BLaER1 treated with 17β-estradiol and CSF1 and Interleukin-3, amounts not matched to agents 10 nM and 100 nM (cell line): ENCODE results near the gene FN3KRP.

Experiments
- H3K27ac ChIP-seq, 11 experiments: shearing (Covaris generic); formaldehyde crosslinking; 2 replicates each; pipeline ENCODE4 v1.8.1; 2022
- H3K27me3 ChIP-seq, 11 experiments: shearing (Covaris generic); formaldehyde crosslinking; 2 replicates each; pipeline ENCODE4 v1.8.1; 2022
- H3K36me3 ChIP-seq, 11 experiments: shearing (Covaris generic); formaldehyde crosslinking; 2 replicates each; pipeline ENCODE4 v1.8.1; 2022
- H3K4me1 ChIP-seq, 10 experiments: shearing (Covaris generic); formaldehyde crosslinking; 2 replicates each; pipeline ENCODE4 v1.8.1; 2022
- H3K4me2 ChIP-seq, 11 experiments: shearing (Covaris generic); formaldehyde crosslinking; 2 replicates each; pipeline ENCODE4 v1.8.1; 2022
- H3K4me3 ChIP-seq, 10 experiments: shearing (Covaris generic); formaldehyde crosslinking; 2 replicates each; pipeline ENCODE4 v1.8.1; 2022
- H3K9ac ChIP-seq, 11 experiments: shearing (Covaris generic); formaldehyde crosslinking; 2 replicates each; pipeline ENCODE4 v1.8.1; 2022
- H3K9me3 ChIP-seq, 11 experiments: shearing (Covaris generic); formaldehyde crosslinking; replicated peaks in 1 of 11; 2 replicates each; pipeline ENCODE4 v1.8.1; 2022
- H4K20me1 ChIP-seq, 11 experiments: shearing (Covaris generic); formaldehyde crosslinking; 2 replicates each; pipeline ENCODE4 v1.8.1; 2022
- Cebpa-rat ChIP-seq, 11 experiments: shearing (Covaris generic); IDR thresholded peaks; 2 replicates each; pipeline ENCODE4 v1.8.1; 2022

Gene FN3KRP

DNA sequence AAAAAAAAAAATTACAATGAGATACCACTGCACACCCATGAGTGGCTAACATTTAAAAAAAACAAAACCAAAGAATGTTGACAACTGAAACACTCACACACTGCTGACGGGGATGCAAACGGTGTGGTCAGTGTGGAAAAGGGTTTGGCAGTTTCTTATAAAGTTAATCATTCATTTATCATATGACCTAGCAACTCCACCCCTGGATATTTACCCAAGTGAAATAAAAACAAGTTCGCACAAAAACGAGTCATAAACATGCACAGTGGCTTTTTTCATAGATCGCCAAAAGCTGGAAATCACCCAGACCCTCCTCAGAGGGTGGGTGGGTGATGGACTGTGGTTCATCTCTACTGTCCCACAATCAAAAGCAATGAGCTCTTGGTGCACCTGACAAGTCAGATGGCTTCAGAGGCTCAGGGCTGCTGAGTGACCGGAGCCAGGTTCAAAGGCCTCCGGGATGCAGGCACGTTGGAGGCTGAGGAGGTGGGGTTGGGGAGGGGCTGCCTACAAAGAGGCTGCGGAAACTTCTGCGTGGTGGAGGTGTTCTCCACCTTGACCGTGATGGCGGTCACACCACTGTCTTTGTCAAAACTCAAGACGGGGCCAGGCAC lies 32.2 kb upstream of the FN3KRP start:
- peaks cover 0 to 4% (median 0%) of the 10 kb centered on the region in 11 experiments; a peak in 1 of 22 replicates for H4K20me1 ChIP-seq
- H3K4me2 ChIP-seq = no peak overlapping the region
- no peak overlapping the region for H3K27ac ChIP-seq
- no peak for TF ChIP-seq Cebpa-rat (IDR thresholded peaks at IDR 0.05)
- H3K9ac ChIP-seq = no peak overlapping the region
- peaks cover 14 to 21% (median 16%) of the 10 kb centered on the region in 11 experiments for H3K9me3 ChIP-seq
- H3K27me3 ChIP-seq = no peaks in the 10 kb centered on the region
- H3K4me3 ChIP-seq = no peak overlapping the region
- peaks cover 0 to 17% (median 5%) of the 10 kb centered on the region in 10 experiments; a peak in 8 of 20 replicates for H3K4me1 ChIP-seq
- H3K36me3 ChIP-seq = peaks cover 0 to 3% (median 0%) of the 10 kb centered on the region in 11 experiments; a peak in 1 of 22 replicates

DNA sequence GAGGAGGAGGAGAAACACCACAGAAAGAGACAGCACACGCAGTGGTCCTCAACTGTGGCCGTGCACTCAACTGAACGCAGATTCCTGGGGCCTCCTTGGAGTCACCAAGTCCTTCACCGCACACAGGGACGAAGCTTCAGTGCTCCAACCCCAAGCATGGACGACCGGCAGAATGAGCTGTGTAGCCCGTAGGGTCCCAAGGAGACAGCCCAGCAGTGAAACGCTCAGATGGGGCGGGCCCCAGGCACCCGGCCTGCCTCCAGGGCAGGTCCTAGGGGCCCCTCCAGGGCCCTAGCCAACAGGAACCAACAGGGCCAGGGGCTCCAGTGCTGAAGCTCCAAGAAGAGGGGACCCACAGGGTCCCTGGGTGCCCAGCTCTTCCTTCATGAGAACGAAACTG lies 31.2 kb upstream of the FN3KRP start:
- Histone ChIP-seq H3K9me3 (peaks cover 14 to 21% (median 16%) of the 10 kb centered on the region in 11 experiments), H3K27ac (no peak overlapping the region), H3K9ac (no peak overlapping the region), H3K36me3 (peaks cover 0 to 3% (median 0%) of the 10 kb centered on the region in 11 experiments; a peak in 1 of 22 replicates), H3K4me2 (no peak overlapping the region), H3K4me1 (peaks cover 0 to 17% (median 9%) of the 10 kb centered on the region in 10 experiments; a peak in 16 of 20 replicates), H3K4me3 (no peak overlapping the region), H3K27me3 (no peaks in the 10 kb centered on the region), H4K20me1 (peaks cover 0 to 5% (median 0%) of the 10 kb centered on the region in 11 experiments; a peak in 2 of 22 replicates)
- TF ChIP-seq Cebpa-rat (IDR thresholded peaks at IDR 0.05) = no peak

DNA sequence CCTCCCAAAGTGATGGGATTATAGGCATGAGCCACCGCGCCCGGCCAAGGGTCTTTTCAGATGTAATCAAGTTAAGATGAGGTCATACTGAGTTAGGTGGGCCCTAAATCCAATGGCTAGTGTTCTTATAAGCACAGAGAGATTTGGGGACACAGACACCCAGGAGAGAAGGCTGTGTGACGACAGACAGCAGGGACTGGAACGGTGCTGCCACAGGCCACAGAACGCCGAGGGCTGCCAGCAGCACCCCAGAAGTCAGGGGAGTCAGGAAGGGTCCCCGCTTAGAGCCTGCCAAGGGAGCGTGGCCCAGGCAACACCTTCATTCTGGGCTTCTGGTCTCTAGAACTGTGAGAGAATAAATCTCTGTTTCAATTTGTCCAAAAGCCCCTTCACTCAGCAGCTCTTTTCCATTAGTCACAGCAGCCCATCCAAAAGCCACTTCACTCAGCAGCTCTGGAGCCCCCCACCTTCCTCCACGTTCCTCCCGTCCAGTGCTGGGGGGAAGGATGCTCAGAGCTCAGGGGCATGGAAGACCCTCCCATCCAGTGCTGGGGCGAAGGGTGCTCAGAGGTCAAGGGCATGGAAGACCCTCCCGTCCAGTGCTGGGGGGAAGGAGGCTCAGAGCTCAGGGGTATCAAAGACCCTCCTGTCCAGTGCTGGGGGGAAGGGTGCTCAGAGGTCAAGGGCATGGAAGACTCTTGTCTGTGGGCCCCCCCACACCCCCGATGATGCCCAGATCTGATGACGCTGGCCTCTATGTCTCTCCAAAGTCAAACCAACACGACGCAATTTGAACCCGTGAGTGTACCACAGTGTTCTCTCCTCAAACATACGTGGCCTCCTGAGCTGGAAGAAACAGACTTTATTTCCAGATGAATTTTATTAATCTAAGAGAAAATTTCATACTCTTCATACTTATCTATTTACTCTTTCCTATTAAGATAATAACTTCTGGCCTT lies 29.9 kb upstream of the FN3KRP start:
- Histone ChIP-seq H4K20me1 (peaks cover 0 to 10% (median 0%) of the 10 kb centered on the region in 11 experiments; a peak in 2 of 22 replicates), H3K4me2 (no peak overlapping the region), H3K9me3 (peaks cover 6 to 12% (median 8%) of the 10 kb centered on the region in 11 experiments; a peak in 20 of 22 replicates), H3K9ac (no peak overlapping the region), H3K36me3 (no peaks in the 10 kb centered on the region), H3K4me1 (peaks cover 11 to 30% (median 23%) of the 10 kb centered on the region in 10 experiments), H3K27ac (no peak overlapping the region), H3K4me3 (no peak overlapping the region), H3K27me3 (no peaks in the 10 kb centered on the region)
- TF ChIP-seq Cebpa-rat (IDR thresholded peaks at IDR 0.05) = no peak

DNA sequence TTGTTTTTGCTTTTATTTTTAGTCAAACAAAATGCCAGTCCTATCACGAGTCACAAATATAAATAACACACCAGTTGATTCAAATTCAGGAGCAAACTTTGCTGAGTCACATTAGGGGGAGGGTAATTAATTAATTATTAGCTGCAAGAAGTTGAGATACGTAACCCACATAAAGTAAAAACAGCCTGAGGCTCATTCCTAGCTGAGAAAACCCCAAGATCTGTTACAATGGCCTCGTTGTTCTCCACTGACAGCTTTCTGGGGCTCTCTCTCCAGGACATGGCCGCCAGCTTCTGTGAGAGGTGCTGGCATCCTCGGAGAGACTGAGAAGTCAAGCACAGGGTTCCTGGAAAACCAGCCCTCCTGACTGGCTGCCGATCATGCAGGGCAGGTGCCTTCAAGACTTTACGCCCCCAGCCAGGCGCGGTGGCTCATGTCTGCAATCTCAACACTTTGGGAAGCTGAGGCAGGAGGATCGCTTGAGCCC lies 29.1 kb upstream of the FN3KRP start:
- Histone ChIP-seq H3K27me3 (no peaks in the 10 kb centered on the region), H3K4me3 (no peak overlapping the region), H3K36me3 (no peaks in the 10 kb centered on the region), H3K4me1 (peaks cover 12 to 38% (median 31%) of the 10 kb centered on the region in 10 experiments), H4K20me1 (peaks cover 0 to 10% (median 0%) of the 10 kb centered on the region in 11 experiments; a peak in 2 of 22 replicates), H3K27ac (no peak overlapping the region), H3K4me2 (no peak overlapping the region), H3K9me3 (peaks cover 0 to 6% (median under 1%) of the 10 kb centered on the region in 11 experiments; a peak in 6 of 22 replicates), H3K9ac (no peak overlapping the region)
- no peak for TF ChIP-seq Cebpa-rat (IDR thresholded peaks at IDR 0.05)

DNA sequence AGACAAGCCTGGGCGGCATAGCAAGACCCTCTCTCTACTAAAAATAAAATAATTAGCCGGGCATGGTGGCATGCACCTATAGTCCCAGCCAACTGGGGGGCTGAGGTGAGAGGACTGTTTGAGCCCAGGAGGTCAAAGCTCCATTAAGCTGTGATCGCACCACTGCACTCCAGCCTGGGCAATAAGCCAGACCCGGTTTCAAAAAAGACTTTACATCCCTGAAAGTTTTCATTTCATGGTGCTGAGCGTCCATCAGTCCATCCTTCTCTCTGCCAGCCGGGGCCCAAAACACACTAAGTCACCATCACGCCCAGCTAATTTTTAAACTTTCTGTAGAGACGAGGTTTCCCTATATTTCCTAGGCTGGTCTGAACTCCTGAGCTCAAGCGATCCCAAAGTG lies 28.6 kb upstream of the FN3KRP start:
- Histone ChIP-seq H3K4me1 (peaks cover 12 to 42% (median 34%) of the 10 kb centered on the region in 10 experiments), H3K9ac (no peak overlapping the region), H3K27me3 (no peaks in the 10 kb centered on the region), H3K4me2 (no peak overlapping the region), H3K9me3 (peaks cover 0 to 1% (median 0%) of the 10 kb centered on the region in 11 experiments; a peak in 1 of 22 replicates), H3K27ac (no peak overlapping the region), H4K20me1 (peaks cover 0 to 10% (median 0%) of the 10 kb centered on the region in 11 experiments; a peak in 2 of 22 replicates), H3K4me3 (no peak overlapping the region), H3K36me3 (no peaks in the 10 kb centered on the region)
- TF ChIP-seq Cebpa-rat (IDR thresholded peaks at IDR 0.05) = no peak

DNA sequence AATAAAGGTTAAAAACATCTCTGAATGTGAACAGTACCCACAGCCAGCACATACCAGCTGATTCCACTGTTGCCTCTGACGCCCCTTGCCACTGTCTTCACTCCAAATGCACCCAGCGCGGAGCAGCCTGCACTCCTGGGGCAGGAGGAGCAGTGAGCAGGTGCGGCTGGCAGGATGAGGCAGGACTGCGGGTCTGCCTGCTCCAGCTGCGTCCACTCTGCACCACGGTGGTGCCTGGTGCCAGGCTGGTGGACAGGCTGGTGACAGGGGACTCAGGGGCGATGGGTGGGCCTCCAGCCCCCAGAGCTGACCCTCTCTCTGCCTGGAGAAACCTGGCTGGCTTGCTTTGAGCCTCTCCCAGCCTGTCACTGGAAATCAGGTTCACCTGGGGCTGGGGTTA lies 27.4 kb upstream of the FN3KRP start:
- Histone ChIP-seq H3K9me3 (peaks cover 8 to 11% (median 9%) of the 10 kb centered on the region in 11 experiments), H3K4me2 (peak overlapping the region in 4 of 11 experiments; percentile 6 to 28 (median 8); a peak in 4 of 22 replicates), H3K36me3 (peaks cover 0 to 6% (median under 1%) of the 10 kb centered on the region in 11 experiments; a peak in 5 of 22 replicates), H3K4me1 (peaks cover 12 to 45% (median 36%) of the 10 kb centered on the region in 10 experiments), H3K27ac (no peak overlapping the region), H4K20me1 (peaks cover 0 to 10% (median 0%) of the 10 kb centered on the region in 11 experiments; a peak in 2 of 22 replicates), H3K27me3 (peaks cover 0 to under 1% (median 0%) of the 10 kb centered on the region in 11 experiments; a peak in 1 of 22 replicates), H3K9ac (no peak overlapping the region), H3K4me3 (no peak overlapping the region)
- TF ChIP-seq Cebpa-rat (IDR thresholded peaks at IDR 0.05) = no peak

DNA sequence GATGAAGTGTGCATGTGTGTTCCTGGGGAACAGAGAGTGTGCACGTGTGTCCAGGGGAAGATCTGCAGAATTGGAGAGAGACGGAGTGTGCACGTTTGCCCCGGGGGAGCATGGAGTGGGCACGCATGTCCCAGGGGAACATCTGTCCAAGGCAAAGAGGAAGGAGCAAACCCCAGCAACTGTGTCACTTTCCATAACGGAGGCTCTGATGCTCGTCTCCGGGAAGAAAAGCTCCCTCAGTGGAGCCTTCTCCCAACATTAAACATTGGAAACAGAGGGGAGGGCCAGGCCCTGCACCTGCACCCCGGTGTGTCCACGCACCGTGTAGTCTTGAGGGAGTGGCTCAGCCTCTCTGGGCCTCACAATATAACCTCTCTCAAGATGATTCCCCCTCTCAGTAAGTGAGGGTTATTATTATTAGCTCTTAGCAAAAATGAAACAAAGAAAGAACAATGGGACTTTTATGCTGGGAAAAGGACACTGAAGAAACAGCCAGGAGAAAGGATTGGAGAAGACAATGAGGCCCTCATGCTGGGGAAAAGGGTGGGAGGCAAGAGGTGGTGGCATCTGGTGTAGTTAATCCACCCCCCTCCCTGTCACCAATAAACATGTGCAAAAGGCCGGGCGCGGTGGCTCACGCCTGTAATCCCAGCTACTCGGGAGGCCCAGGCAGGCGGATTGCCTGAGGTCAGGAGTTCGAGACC lies 25.6 kb upstream of the FN3KRP start:
- H3K27ac ChIP-seq = no peak overlapping the region; a peak in 1 of 22 replicates
- H3K4me2 ChIP-seq = peak overlapping the region; percentile 60 to 94 (median 86)
- peaks cover 0 to 10% (median 0%) of the 10 kb centered on the region in 11 experiments; a peak in 2 of 22 replicates for H4K20me1 ChIP-seq
- H3K27me3 ChIP-seq = peaks cover 2 to 14% (median 9%) of the 10 kb centered on the region in 11 experiments
- peaks cover 12 to 45% (median 34%) of the 10 kb centered on the region in 10 experiments for H3K4me1 ChIP-seq
- TF ChIP-seq Cebpa-rat (IDR thresholded peaks at IDR 0.05) = no peak
- peak overlapping the region in 8 of 11 experiments; percentile 22 to 41 (median 36); a peak in 8 of 22 replicates for H3K9ac ChIP-seq
- peaks cover 26 to 30% (median 28%) of the 10 kb centered on the region in 11 experiments for H3K9me3 ChIP-seq
- H3K4me3 ChIP-seq = peak overlapping the region in 1 of 10 experiments; percentile 1; a peak in 1 of 20 replicates
- H3K36me3 ChIP-seq = peaks cover 0 to 25% (median 11%) of the 10 kb centered on the region in 11 experiments; a peak in 12 of 22 replicates

DNA sequence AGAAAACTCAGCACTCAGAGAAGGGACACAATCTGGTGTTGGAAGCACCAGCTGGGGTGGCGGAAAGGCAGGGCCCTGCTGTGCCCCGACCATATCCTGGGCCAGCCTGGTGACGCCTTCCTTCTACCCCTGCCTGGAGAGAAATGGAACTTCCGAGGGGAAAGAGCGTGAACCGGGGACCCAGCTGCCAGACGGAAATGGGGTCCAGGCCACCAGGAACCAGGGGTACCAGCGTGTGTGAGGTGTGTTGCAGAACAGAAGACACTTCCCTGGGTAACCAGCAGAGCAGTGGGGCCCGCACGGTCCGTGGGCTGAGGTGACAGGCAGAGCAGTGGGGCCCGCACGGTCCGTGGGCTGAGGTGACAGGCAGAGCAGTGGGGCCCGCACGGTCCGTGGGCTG lies 24.8 kb upstream of the FN3KRP start:
- Histone ChIP-seq H4K20me1 (peaks cover 0 to 11% (median under 1%) of the 10 kb centered on the region in 11 experiments; a peak in 5 of 22 replicates), H3K27me3 (peaks cover 10 to 22% (median 17%) of the 10 kb centered on the region in 11 experiments), H3K4me1 (peaks cover 12 to 45% (median 34%) of the 10 kb centered on the region in 10 experiments), H3K9ac (no peak overlapping the region), H3K27ac (no peak overlapping the region), H3K4me2 (peak overlapping the region; percentile 60 to 94 (median 86)), H3K9me3 (peaks cover 32 to 38% (median 35%) of the 10 kb centered on the region in 11 experiments), H3K4me3 (no peak overlapping the region), H3K36me3 (peaks cover 0 to 28% (median 12%) of the 10 kb centered on the region in 11 experiments; a peak in 12 of 22 replicates)
- no peak for TF ChIP-seq Cebpa-rat (IDR thresholded peaks at IDR 0.05)
